Neural progenitor cell (in vitro differentiated cells): ENCODE measurements around the gene ADGRG4. TPM values are rescaled to one million over a fixed set of nuclear protein-coding genes. Genes with fewer than 3 reads are reported as not detected.

Source experiments
- DNase-seq: peaks from one replicate; pipeline ENCODE4 v3.0.0-alpha.2; 2016; ENCODE audit warnings: low spot score
- H2AFZ ChIP-seq: fragments of 200-600 bp; sonication (generic); replicated peaks from 2 replicates; pipeline ENCODE4 v1.6.1; 2016; ENCODE audit warnings: antibody characterized with exemption
- H3F3A ChIP-seq: fragments of 200-600 bp; sonication (generic); 2 replicates; pipeline ENCODE4 v1.6.1; 2016; ENCODE audit warnings: antibody characterized with exemption, low read depth
- H3K27ac ChIP-seq: fragments of 200-600 bp; sonication (generic); 2 replicates; pipeline ENCODE4 v1.5.1; 2016; ENCODE audit warnings: mild to moderate bottlenecking
- H3K27me3 ChIP-seq: fragments of 200-600 bp; sonication (generic); 2 replicates; pipeline ENCODE4 v1.6.1; 2016; ENCODE audit warnings: mild to moderate bottlenecking, moderate library complexity
- H3K36me3 ChIP-seq: fragments of 200-600 bp; sonication (generic); 2 replicates; pipeline ENCODE4 v1.5.1; 2016
- H3K4me1 ChIP-seq: fragments of 200-600 bp; sonication (generic); 2 replicates; pipeline ENCODE4 v1.6.1; 2016; ENCODE audit warnings: mixed run types
- H3K4me2 ChIP-seq: fragments of 200-600 bp; sonication (generic); 2 replicates; pipeline ENCODE4 v1.6.1; 2016
- H3K4me3 ChIP-seq: fragments of 200-600 bp; sonication (generic); 2 replicates; pipeline ENCODE4 v1.5.1; 2016
- H3K79me2 ChIP-seq: fragments of 200-600 bp; sonication (generic); 2 replicates; pipeline ENCODE4 v1.6.1; 2016; ENCODE audit warnings: low read depth
- H3K9ac ChIP-seq: fragments of 200-600 bp; sonication (generic); 2 replicates; pipeline ENCODE4 v1.6.1; 2016
- H3K9me3 ChIP-seq: fragments of 200-600 bp; sonication (generic); 2 replicates; pipeline ENCODE4 v1.5.1; 2016; ENCODE audit warnings: low read depth
- H4K20me1 ChIP-seq: fragments of 200-600 bp; sonication (generic); 2 replicates; pipeline ENCODE4 v1.6.1; 2016; ENCODE audit warnings: low read depth
- H3K27ac Mint-ChIP-seq: 3 replicates; pipeline ENCODE4 v1.8.0; 2021; ENCODE audit warnings: mixed read lengths
- H3K27me3 Mint-ChIP-seq: 2 replicates; pipeline ENCODE4 v1.8.0; 2022; ENCODE audit warnings: low read depth, mild to moderate bottlenecking, inconsistent platforms, moderate library complexity, mixed read lengths; ENCODE audit not compliant: insufficient read depth
- H3K36me3 Mint-ChIP-seq: 3 replicates; pipeline ENCODE4 v1.8.0; 2021; ENCODE audit warnings: mixed read lengths
- H3K4me1 Mint-ChIP-seq: 3 replicates; pipeline ENCODE4 v1.8.0; 2021; ENCODE audit warnings: mixed read lengths
- H3K4me3 Mint-ChIP-seq: 3 replicates; pipeline ENCODE4 v1.8.0; 2021; ENCODE audit warnings: mild to moderate bottlenecking, moderate library complexity, mixed read lengths
- H3K9me3 Mint-ChIP-seq: 3 replicates; pipeline ENCODE4 v1.8.0; 2020; ENCODE audit warnings: mixed read lengths
- CTCF ChIP-seq: fragments of 200-600 bp; sonication (generic); IDR thresholded peaks from 2 replicates; pipeline ENCODE4 v1.5.1; 2017; ENCODE audit warnings: antibody characterized with exemption, mild to moderate bottlenecking
- EZH2 ChIP-seq: fragments of 200-600 bp; sonication (generic); IDR thresholded peaks from 2 replicates; pipeline ENCODE4 v1.6.1; 2017; ENCODE audit warnings: antibody characterized with exemption, mild to moderate bottlenecking, moderate library complexity
- EZH2phosphoT487 ChIP-seq: fragments of 200-600 bp; sonication (generic); IDR thresholded peaks from 2 replicates; pipeline ENCODE4 v1.6.1; 2017; ENCODE audit warnings: antibody characterized with exemption
- total RNA-seq: library from RNA; depleted of rRNA; stranded (reverse); fragments of >200 nt; gene quantifications from 2 replicates; pipeline ENCODE4 v1.2.3, GENCODE V29; 2015; ENCODE audit warnings: low replicate concordance

ADGRG4 gene
- total RNA-seq, 1 donor from 2014 or later: not detected

- H3K4me3 ChIP-seq: no peak overlapping the region
- no peak overlapping the region for H3K27ac ChIP-seq
- H3K4me1 ChIP-seq: no peaks in the 10 kb centered on the region
- no peaks in the 10 kb centered on the region for H3K36me3 ChIP-seq
- no peak overlapping the region for H3K4me3 Mint-ChIP-seq
- H2AFZ ChIP-seq: no peak overlapping the region
- H3K4me1 Mint-ChIP-seq: peaks cover 3% of the 10 kb centered on the region
- no peak for TF ChIP-seq EZH2phosphoT487
- no peak for TF ChIP-seq CTCF
- no peak for TF ChIP-seq EZH2
- peaks cover 5% of the 10 kb centered on the region for H3F3A ChIP-seq
- H3K9me3 ChIP-seq: no peaks in the 10 kb centered on the region
- DNase-seq: no peak
- H3K4me2 ChIP-seq: no peak overlapping the region
- H3K27ac Mint-ChIP-seq: no peak overlapping the region
- H3K27me3 Mint-ChIP-seq: peaks cover 9% of the 10 kb centered on the region
- no peaks in the 10 kb centered on the region for H3K36me3 Mint-ChIP-seq
- H3K79me2 ChIP-seq: no peaks in the 10 kb centered on the region
- no peaks in the 10 kb centered on the region for H4K20me1 ChIP-seq
- peaks cover 5% of the 10 kb centered on the region for H3K9me3 Mint-ChIP-seq
- H3K27me3 ChIP-seq: no peaks in the 10 kb centered on the region
- no peak overlapping the region for H3K9ac ChIP-seq
Measured at GRCh38 chrX:136256026-136256425, 44.7 kb upstream of the ADGRG4 start.

GRCh38 chrX:136258951-136259350, 41.8 kb upstream of the ADGRG4 start:
- TF ChIP-seq EZH2 (no peak), CTCF (no peak), EZH2phosphoT487 (no peak)
- Histone ChIP-seq H3K4me1 (no peaks in the 10 kb centered on the region), H3K9me3 (no peaks in the 10 kb centered on the region), H3K4me2 (no peak overlapping the region), H3K4me3 (no peak overlapping the region), H4K20me1 (no peaks in the 10 kb centered on the region), H3K9ac (no peak overlapping the region), H3K27ac (no peak overlapping the region), H2AFZ (no peak overlapping the region), H3K79me2 (no peaks in the 10 kb centered on the region), H3K27me3 (no peaks in the 10 kb centered on the region), H3F3A (no peaks in the 10 kb centered on the region), H3K36me3 (no peaks in the 10 kb centered on the region)
- Mint-ChIP-seq H3K4me1 (no peaks in the 10 kb centered on the region), H3K36me3 (no peaks in the 10 kb centered on the region), H3K27ac (no peak overlapping the region), H3K9me3 (no peaks in the 10 kb centered on the region), H3K27me3 (peaks cover 9% of the 10 kb centered on the region), H3K4me3 (no peak overlapping the region)
- DNase-seq: no peak

GRCh38 chrX:136259543-136259942, 41.2 kb upstream of the ADGRG4 start:
- TF ChIP-seq CTCF (no peak), EZH2 (no peak), EZH2phosphoT487 (no peak)
- Histone ChIP-seq H3K9ac (no peak overlapping the region), H3K27ac (no peak overlapping the region), H3K4me1 (no peaks in the 10 kb centered on the region), H3K79me2 (no peaks in the 10 kb centered on the region), H3F3A (no peaks in the 10 kb centered on the region), H3K4me3 (no peak overlapping the region), H4K20me1 (no peaks in the 10 kb centered on the region), H3K9me3 (no peaks in the 10 kb centered on the region), H3K36me3 (no peaks in the 10 kb centered on the region), H3K4me2 (no peak overlapping the region), H3K27me3 (no peaks in the 10 kb centered on the region), H2AFZ (no peak overlapping the region)
- peaks cover 6% of the 10 kb centered on the region for H3K27me3 Mint-ChIP-seq
- H3K4me3 Mint-ChIP-seq: no peak overlapping the region
- H3K4me1 Mint-ChIP-seq: no peaks in the 10 kb centered on the region
- no peak for DNase-seq
- H3K9me3 Mint-ChIP-seq: no peaks in the 10 kb centered on the region
- no peak overlapping the region for H3K27ac Mint-ChIP-seq
- no peaks in the 10 kb centered on the region for H3K36me3 Mint-ChIP-seq
